ENCODE data around the gene NDFIP1.
"Not testable (repeated sequence)": the region's sequence is repeated elsewhere in the genome, so short reads cannot be mapped to it uniquely, and the experiment has no call there.

The NDFIP1 gene

DNA sequence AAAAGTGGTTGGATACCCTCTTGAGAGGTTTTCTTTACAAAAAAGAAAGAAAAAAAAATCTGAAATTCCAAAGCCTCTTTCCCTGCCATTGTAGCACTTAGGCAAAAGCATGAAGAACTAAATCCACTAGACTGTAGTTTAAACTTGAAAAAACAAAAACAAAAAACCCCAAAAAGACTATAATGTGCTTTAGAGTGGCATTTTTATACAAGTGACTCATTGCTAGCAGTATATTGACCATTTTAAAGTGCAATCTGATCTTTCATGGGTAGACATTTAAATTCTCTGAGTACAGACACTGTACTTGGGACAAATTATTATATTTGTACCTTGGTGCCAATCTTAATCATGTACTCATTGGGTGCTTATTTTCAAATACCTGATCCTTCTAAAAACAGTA is 50.8 kb downstream of the NDFIP1 start:
- no peak for DNase-seq

DNA sequence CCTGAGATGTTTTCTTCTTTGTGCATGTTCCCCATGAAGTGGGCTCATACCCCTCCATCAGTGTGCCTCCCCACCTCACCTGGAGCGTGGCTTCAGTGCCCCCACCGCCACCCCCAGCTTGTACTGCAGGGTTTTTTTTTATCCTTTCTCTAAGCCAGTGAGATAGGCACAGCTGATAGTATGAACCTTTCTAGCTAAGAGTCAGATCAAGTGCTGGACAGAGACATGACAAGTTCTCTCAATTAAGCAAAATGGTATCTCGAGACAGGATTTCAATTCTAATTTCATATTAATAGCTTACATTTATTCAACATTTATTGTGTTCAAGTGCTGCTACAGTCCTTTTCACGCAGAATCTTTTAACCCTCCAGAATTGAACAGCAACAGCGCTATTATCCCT is 55.7 kb downstream of the NDFIP1 start:
- no peak for DNase-seq

- DNase-seq = no peak
Observed at GRCh38 chr5:142166754-142167153, 58.2 kb downstream of the NDFIP1 start.

DNA sequence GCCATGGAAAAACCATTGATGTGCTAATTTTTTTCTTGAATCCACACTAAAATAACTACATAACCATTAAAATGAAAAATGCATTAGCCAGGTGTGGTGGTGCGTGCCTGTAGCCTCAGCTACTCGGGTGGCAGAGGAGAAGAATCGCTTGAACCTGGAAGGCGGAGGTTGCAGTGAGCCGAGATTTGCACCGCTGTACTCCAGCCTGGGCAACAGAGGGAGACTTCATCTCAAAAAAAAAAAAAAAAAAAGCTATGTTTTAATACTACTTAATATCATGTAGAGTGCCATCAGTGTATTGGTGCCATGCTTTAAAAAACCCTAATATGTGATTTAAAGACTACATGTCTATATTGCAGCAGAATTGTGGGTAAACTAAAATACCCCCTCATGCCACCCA is 58.9 kb downstream of the NDFIP1 start:
- DNase-seq = no peak

DNA sequence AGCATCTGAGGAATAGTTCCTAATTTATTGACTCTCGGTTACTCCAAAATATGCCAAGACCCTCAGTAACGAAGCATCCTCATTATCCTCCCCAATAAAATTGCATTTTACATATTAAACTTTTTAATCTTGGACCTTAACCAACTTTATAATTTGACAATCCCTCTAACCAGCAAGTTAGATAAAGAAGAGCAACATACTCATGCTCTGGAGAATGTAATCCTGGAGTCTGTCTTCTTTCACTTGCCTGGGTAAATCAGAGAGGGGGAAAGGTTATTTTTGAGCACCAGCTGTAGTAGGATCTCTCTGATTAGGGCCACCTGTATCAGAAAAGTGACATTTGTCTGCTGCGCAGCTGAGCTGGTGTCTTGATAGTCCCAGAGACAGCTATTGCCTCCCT is 59.8 kb downstream of the NDFIP1 start:
- no peak for DNase-seq

DNA sequence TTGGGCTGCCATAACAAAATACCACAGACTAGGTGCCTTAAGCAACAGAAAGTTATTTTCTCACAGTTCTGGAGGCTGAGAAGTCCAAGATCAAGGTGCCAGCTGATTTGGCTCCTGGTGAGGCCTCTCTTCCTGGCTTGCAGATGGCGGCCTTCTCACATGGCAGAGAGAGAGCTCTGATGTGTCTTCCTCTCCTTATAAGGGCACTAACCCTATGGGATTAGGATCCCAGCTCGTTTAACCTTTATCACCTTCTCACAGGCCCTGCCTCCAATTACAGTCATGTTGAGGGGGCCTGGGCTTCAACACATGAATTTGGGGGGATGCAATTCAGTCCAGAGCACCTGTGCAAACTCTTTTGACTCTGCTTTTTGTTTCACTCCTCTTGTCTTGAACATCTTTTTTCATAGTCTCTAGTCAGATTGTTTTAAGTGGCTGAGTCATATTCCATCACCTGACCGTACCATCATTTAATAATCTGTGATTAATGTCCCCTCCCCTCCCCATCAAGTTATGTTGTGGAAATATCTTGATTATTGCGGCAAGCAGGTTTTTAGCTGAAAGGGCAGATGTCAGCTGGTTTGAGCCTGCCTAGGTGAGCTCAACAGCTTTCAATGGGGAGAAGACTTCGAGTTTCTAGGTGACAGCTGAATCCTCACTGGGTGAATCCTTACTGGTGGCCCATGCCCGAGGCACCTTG is 61.8 kb downstream of the NDFIP1 start:
- no peak for DNase-seq

DNA sequence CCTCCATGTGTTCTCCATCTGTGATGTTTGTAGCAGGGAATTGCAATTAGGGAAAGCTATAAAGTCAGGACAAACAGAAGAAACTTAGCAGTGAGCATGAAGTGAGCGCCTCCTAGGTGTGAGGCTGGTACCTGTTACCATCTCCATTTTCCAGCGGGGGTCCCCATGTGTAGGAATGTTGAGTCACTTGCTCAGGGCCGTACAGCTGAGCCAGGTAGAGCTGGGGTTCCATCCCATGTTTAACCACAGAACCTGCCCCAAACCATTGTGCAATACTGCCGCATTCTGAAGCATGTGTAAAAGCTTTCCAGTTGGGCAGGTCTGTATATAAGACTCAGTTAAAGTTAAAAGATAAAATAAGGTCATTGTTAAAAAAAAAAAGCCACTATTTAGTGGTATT is 62.7 kb downstream of the NDFIP1 start:
- no peak for DNase-seq

GRCh38 chr5:142175039-142175438 is 66.5 kb downstream of the NDFIP1 start:
- no peak for DNase-seq

DNA sequence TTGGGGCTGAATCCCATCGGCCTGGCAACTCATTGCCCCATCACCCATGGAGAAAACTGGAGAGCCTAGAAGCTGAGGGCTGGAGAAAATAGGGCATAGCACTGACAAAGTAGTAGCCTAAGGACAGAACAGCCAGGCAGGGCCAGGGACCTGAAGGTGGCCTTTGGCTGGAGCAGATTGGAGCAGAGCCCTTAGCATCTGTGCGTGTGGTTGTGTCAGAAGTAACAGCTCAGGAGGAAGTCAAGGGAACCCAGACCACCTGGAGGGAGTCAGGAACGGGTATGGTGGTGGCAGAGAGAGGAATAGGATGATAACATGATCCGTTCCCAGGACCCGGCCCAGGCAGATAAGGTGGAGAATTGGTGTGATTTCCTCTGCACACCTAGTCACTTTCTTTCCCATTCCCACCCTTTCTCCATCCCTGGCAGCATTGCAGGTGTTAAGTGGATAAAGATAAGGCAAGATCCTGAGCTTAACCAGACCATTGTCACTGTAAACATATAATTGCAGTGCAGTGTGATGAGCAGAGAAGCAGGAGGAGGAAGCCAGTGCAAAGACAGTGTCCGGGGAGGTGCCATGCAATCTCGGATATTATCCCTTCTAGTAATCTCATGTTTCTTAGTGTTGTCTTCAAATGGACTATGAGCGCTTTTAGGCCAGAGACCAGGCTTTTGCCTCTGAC is 67.0 kb downstream of the NDFIP1 start:
- DNase-seq = no peak

- no peak for DNase-seq
Observed at GRCh38 chr5:142176255-142176654, 67.7 kb downstream of the NDFIP1 start.

- no peak for DNase-seq
Observed at GRCh38 chr5:142178651-142179050, 70.1 kb downstream of the NDFIP1 start.

GRCh38 chr5:142179776-142180387 is 71.3 kb downstream of the NDFIP1 start:
- no peak for DNase-seq

GRCh38 chr5:142181096-142181495 is 72.5 kb downstream of the NDFIP1 start:
- no peak for DNase-seq

- DNase-seq = no peak
Observed at GRCh38 chr5:142181547-142182163, 73.1 kb downstream of the NDFIP1 start.

- no peak for DNase-seq
Observed at GRCh38 chr5:142182840-142183239, 74.3 kb downstream of the NDFIP1 start.

DNA sequence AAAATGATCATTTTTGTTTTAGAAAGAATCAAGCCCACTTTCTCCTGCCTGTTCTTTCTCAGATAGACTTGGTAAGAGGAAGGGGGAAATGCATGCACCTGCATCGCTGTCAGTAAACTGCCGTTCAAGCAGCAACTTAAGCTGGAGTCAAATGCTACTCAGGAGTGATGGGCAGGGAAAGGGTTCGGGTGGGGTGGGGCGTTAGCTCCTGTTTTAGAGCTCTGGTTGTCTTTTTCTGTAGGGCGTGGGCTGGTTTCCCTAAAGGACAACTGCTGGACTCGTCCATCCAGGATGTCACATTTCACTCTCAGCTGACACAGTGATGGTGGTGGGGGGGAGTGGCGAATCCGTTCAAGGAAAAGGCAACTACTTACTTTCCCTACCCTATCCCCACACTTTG is 75.0 kb downstream of the NDFIP1 start:
- no peak for DNase-seq

DNA sequence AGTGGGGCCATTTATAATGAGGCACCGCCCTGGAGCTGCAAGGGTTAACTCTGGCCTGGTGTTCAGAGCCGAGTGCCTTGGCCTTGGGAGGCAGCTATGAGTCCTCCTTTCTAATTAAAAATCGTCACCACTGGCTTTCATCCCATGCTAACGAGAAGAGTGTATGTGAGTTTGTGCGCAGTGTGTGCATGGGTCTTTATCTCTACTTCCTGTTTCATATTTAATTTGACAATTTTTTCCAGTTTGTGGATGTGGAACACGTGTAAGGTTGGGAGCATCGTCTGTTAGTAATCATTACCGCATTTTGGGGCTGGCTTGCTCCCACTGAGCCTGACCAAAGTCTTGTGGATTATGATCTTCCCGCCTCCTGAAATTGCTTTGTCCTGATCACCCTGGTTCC is 76.4 kb downstream of the NDFIP1 start:
- DNase-seq = no peak

DNA sequence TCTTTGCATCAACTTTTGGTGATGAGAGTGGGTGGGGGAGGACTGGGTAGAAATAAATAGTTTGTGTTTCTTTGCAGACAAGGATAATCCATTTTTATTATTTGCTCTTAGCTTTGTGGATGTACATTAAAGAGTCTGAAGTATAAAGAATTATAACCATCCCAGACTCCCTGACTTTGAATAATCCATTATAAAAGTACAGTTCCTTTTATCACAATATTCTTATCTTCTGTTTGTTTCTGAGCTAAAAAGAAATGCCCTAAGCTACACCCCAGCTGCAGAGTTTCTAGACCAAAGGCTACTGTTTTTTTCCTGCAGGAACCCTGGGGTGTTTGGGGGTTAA is 77.9 kb downstream of the NDFIP1 start:
- DNase-seq = no peak

GRCh38 chr5:142186857-142187594 is 78.4 kb downstream of the NDFIP1 start:
- DNase-seq = no peak

- DNase-seq = not testable (repeated sequence)
Observed at GRCh38 chr5:142188691-142189090, 80.1 kb downstream of the NDFIP1 start.

DNA sequence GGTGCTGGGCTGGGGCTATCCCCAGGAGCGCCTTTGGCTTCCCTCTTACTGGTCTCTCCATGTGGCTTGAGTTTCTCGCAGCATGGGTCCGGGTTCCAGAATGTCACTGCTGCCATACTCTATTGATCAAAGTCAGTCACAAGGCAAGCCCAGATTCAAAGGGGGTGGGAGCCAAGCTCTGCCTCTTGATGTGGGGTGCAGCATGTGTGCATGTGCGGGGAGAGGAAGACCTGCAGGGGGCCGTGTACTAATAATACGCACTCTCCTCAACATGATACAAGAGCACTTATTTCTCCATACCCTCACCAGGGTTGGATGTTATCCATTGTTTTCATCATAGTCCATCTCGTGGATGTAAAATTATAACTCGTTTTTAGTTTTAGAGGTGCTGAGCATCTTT is 81.2 kb downstream of the NDFIP1 start:
- no peak for DNase-seq

GRCh38 chr5:142191776-142192175 is 83.2 kb downstream of the NDFIP1 start:
- DNase-seq = no peak

Data from NCI-H446 treated with DMSO at 0.1 percent for 48 hours (cell line).